Adipocyte (in vitro differentiated cells): ENCODE measurements around the gene ASTN2.

Experiments
- DNase-seq: peaks from one replicate; pipeline ENCODE4 v3.0.0-alpha.2; 2015; ENCODE audit warnings: low read depth
- H3K27me3 ChIP-seq: replicated peaks from 2 replicates; pipeline ENCODE4 v1.7.0; 2013; ENCODE audit warnings: mild to moderate bottlenecking, low read length, moderate library complexity; ENCODE audit not compliant: control insufficient read depth, insufficient read depth
- H3K36me3 ChIP-seq: 2 replicates; pipeline ENCODE4 v1.7.0; 2013; ENCODE audit warnings: low read length, mild to moderate bottlenecking, moderate library complexity; ENCODE audit not compliant: control insufficient read depth, insufficient read depth, severe bottlenecking
- H3K4me1 ChIP-seq: 2 replicates; pipeline ENCODE4 v1.7.0; 2013; ENCODE audit warnings: mild to moderate bottlenecking, low read length, moderate library complexity; ENCODE audit not compliant: control insufficient read depth, insufficient read depth
- H3K4me3 ChIP-seq: 2 replicates; pipeline ENCODE4 v1.7.0; 2013; ENCODE audit warnings: mild to moderate bottlenecking, low read length, moderate library complexity
- H3K9ac ChIP-seq: 2 replicates; pipeline ENCODE4 v1.7.0; 2013; ENCODE audit warnings: mild to moderate bottlenecking, low read length, moderate library complexity
- H3K9me3 ChIP-seq: 2 replicates; pipeline ENCODE4 v1.7.0; 2013; ENCODE audit warnings: mild to moderate bottlenecking, low read length, moderate library complexity; ENCODE audit not compliant: control insufficient read depth

ASTN2 gene

DNA sequence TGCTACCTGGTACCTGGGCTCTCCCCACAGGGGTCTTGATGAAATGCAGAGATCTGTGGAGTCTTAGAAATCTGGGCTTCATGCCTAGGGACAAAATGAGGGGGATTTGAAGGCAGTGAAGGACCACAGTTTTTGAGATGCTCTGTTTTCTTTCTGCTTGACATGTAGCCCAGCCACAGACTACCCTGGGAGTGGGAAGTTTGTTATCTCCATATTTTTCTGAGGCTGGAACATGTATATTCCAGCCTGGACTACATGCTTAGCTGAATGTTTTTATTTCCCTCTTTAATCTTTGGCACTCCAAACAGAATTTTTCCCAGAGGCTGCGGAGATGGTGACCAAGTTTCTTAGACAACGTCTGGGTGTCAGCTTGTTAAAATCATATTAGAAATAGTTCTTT, 1008.4 kb downstream of the ASTN2 start:
- Histone ChIP-seq H3K9ac (no peak overlapping the region), H3K36me3 (no peaks in the 10 kb centered on the region), H3K4me3 (no peak overlapping the region), H3K27me3 (no peaks in the 10 kb centered on the region), H3K4me1 (peaks cover 2% of the 10 kb centered on the region), H3K9me3 (no peaks in the 10 kb centered on the region)
- DNase-seq, result no peak

DNA sequence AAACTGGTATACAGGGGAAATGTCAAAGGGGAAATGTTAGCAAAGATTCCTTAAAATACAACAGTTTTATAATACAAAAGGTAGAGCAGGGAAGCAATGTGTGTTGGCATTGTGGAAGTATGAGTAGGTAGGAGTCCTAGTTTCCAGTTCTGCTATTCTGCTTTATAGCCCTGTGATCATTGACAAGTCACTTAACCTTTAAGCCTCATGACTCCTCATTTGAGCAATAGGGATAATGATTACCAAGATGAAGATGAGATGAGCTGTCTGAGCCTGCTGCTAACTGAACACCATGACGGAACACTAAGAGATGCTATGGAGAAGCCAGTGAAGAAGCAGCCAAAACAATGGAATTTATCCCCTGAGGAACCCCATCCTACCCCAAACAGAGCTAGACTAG, 1009.5 kb downstream of the ASTN2 start:
- peaks cover 2% of the 10 kb centered on the region for H3K4me1 ChIP-seq
- no peaks in the 10 kb centered on the region for H3K36me3 ChIP-seq
- H3K27me3 ChIP-seq, result no peaks in the 10 kb centered on the region
- H3K9ac ChIP-seq, result no peak overlapping the region
- no peaks in the 10 kb centered on the region for H3K9me3 ChIP-seq
- DNase-seq, result no peak
- H3K4me3 ChIP-seq, result no peak overlapping the region

DNA sequence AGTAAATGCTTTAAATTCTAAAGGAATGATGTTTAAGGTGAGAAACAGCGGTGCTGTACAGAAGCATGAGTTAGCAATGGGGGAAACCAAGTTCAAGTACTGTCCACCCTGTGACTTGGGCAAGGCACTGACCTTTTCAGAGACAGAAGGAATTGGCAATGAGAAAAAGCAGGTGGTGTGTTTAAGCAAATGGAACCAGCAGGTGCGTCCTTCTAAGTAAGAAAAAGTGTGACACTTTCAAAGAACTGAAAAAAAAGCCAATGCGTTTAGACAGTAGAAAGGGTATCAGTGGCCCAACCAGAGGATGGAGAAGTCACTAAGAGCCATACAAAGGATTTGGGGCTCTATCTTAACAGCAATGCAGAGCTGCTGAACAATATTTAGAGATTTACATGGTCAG, 1010.6 kb downstream of the ASTN2 start:
- Histone ChIP-seq H3K4me1 (peaks cover 2% of the 10 kb centered on the region), H3K27me3 (no peaks in the 10 kb centered on the region), H3K4me3 (no peak overlapping the region), H3K9ac (no peak overlapping the region), H3K36me3 (peaks cover 4% of the 10 kb centered on the region), H3K9me3 (no peaks in the 10 kb centered on the region)
- no peak for DNase-seq

DNA sequence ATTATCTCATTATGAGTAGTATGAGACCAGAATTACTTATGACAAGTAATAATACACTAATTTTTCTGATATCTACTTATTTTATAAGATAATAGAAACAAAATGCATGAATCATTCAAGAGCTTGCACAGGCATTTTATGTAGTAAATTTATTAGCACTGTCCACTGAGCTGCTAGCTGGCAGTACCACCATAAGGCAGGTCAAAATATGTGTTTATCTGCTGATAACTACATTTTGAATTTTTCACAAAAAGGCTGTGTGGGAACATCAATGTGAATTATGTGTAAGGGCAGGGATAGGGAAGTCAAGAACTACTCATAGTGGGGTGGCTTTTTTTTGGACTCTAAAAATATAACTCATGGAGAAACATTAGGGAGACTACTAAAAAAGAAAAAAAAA, 1011.7 kb downstream of the ASTN2 start:
- H3K4me1 ChIP-seq, result peaks cover 2% of the 10 kb centered on the region
- no peak for DNase-seq
- peaks cover 14% of the 10 kb centered on the region for H3K36me3 ChIP-seq
- no peak overlapping the region for H3K9ac ChIP-seq
- H3K27me3 ChIP-seq, result no peaks in the 10 kb centered on the region
- no peak overlapping the region for H3K4me3 ChIP-seq
- H3K9me3 ChIP-seq, result no peaks in the 10 kb centered on the region

DNA sequence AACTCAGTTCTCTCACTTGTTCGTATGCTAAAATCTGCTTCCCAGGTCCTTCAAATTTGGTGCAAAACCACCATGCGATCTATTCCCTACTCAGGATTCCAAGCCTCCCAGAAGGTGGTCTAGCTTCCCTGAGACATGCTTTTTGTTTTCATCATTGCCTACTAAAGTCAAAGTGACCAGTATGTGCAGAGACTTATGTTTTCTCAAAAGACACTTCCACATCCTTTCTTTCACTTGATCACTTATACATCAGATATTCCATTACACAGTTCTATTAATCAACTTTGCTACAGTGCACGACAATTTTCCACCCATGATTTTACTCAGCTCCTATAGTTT, 1019.2 kb downstream of the ASTN2 start:
- peaks cover 67% of the 10 kb centered on the region for H3K36me3 ChIP-seq
- no peak overlapping the region for H3K4me3 ChIP-seq
- DNase-seq, result no peak
- H3K4me1 ChIP-seq, result peaks cover 9% of the 10 kb centered on the region
- H3K9ac ChIP-seq, result no peak overlapping the region
- no peaks in the 10 kb centered on the region for H3K9me3 ChIP-seq
- no peaks in the 10 kb centered on the region for H3K27me3 ChIP-seq

DNA sequence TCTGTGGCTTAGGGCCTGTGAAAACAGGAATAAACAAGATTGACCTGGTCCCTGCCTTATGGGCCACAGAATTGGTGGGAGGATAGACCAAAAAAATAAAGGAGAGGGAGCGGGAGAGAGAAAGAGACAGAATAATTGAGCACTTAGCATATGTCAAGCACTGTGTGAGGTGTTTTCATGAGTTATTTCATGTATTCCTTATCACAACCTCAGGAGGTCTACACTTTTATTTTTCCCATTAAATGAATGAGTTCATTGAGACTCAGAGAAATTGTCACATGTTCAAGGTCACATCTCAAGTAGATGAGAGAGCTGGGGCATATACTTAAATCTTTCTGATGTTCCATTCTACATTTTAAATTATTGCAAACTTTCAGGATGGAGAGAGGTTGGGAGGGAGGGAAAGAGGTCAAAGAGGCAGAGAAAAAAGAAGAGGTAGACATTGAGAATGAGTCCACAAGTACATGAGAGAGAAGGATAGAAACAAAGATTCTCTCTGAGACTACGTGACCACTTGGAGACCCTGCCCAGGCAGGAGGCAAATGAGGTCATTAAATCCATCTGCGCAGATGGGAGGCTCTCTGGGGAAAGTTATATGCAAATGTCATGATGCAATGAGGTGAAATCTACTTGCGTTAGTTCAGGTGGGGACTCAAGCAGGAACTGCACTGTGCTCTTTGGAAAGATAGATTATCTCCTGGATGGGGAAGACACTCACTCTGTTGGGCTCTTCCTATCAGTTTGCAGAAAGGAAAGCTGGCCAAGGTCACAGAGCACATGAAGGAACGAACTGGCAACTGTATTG, 1019.8 kb downstream of the ASTN2 start:
- Histone ChIP-seq H3K4me3 (no peak overlapping the region), H3K27me3 (no peaks in the 10 kb centered on the region), H3K4me1 (peaks cover 9% of the 10 kb centered on the region), H3K9ac (no peak overlapping the region), H3K36me3 (peaks cover 67% of the 10 kb centered on the region), H3K9me3 (no peaks in the 10 kb centered on the region)
- no peak for DNase-seq

DNA sequence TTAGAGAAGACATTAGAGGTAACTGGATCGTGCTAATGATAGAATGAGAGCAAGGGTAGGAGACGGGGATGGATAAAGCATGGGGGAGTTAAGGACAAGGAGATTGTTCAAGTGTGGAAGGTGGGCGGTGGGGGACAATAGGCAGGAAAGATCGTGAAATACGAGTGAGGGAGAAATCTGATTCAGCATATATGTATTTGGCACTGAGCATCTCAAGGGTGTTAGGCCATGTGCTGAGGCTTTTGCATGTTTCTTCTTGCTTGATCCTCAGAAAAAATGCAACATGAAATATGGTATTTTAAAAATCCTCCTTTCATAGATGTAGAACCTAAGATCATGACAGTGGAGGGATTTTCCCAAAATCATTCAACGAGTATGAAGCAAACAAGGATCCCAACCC, 1020.8 kb downstream of the ASTN2 start:
- Histone ChIP-seq H3K27me3 (no peaks in the 10 kb centered on the region), H3K9me3 (no peaks in the 10 kb centered on the region), H3K36me3 (peaks cover 68% of the 10 kb centered on the region), H3K9ac (no peak overlapping the region), H3K4me3 (no peak overlapping the region), H3K4me1 (peaks cover 9% of the 10 kb centered on the region)
- no peak for DNase-seq

DNA sequence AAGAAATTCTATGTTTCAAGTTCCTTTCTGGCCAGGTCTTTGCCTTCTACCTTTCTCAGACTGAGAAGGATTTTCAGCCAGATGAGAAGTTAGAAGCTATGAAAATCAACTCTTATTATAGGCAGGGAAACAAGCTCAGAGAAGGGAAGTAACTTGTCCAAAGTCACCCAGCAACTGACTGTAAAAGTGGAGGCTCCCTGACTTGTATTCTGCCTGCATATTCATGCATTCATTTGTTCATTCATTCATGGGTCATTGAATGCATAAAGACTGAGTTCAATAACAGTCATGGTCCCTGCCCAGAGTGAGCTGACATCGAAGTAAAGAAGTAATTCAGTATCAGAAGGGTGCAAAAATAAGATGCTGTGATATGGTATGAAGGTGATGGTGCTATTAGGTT, 1021.7 kb downstream of the ASTN2 start:
- Histone ChIP-seq H3K4me1 (peaks cover 9% of the 10 kb centered on the region), H3K27me3 (no peaks in the 10 kb centered on the region), H3K9ac (no peak overlapping the region), H3K4me3 (no peak overlapping the region), H3K9me3 (no peaks in the 10 kb centered on the region), H3K36me3 (peaks cover 67% of the 10 kb centered on the region)
- no peak for DNase-seq

DNA sequence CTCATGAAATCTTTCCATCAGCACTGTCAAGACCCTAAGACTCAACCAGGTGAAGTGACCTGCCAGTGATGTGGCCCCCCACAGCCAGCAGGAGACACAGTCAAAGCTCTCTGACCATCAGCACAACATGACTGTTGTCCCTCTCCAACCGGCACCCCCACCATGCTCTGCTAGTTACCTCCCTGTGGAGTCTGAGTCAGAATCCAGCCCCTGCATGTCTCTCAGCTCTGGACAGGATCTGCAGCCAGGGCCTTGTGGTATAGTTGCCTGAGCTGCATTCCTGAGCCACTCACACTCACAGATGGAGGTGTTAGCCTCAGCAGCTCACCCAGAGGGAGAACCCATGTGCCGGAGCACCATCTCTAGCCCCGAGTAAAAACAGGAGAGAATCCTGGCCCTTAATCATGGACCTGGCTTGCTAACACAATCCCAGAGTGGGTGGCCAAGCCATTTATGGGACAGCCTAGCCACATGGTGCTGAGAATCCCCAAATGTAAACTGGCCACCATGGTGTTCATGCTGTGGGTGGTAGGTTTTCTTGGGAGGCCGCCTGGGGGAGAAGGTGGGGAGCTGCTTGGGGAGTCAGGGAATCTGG, 1023.5 kb downstream of the ASTN2 start:
- peaks cover 8% of the 10 kb centered on the region for H3K4me1 ChIP-seq
- no peaks in the 10 kb centered on the region for H3K27me3 ChIP-seq
- no peak for DNase-seq
- peaks cover 61% of the 10 kb centered on the region for H3K36me3 ChIP-seq
- no peak overlapping the region for H3K4me3 ChIP-seq
- no peaks in the 10 kb centered on the region for H3K9me3 ChIP-seq
- H3K9ac ChIP-seq, result no peak overlapping the region

DNA sequence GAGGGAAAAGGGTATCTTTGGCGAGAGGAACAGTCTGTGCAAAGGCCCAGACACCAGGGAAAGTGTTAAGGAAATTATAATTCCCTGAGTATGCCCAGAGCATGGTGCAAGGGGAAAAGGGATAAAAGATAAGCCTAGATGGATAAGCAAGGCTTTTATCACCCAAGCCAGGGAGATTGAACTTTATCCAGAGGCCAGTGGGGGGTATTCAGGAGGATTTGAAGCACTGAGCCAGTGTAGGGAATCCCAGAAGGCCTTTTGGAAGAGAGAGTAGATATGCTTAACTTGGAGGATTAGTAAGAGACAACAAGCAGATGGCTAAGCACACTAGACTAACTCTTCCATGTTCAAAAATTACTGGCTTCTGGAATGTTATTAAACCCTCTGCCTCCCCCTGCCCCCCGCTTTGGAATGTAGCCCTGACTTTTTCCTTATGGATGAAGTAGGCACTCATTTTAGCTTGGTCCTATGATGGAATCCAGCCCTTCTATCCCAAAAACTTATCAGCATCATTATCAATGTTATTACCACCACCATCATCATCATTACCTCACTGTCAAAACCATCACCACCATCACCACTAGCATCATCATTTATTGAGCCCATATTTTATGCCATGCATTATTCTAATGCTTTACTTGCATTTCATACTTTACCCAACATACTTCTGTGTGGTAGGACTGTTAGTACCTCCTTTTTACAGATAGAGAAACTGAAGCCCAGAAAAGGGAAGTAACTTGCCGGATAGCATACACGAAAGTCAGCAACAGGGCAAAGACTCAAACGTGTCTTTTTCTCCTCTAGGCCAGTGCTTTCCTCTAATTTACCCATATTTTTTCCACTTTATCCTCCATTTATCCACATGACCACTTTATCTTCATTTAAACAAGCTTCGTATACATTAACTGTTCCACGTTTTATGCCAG, 1024.3 kb downstream of the ASTN2 start:
- peaks cover 4% of the 10 kb centered on the region for H3K4me1 ChIP-seq
- H3K9ac ChIP-seq, result no peak overlapping the region
- H3K36me3 ChIP-seq, result peaks cover 61% of the 10 kb centered on the region
- H3K4me3 ChIP-seq, result no peak overlapping the region
- H3K27me3 ChIP-seq, result no peaks in the 10 kb centered on the region
- DNase-seq, result no peak
- no peaks in the 10 kb centered on the region for H3K9me3 ChIP-seq

DNA sequence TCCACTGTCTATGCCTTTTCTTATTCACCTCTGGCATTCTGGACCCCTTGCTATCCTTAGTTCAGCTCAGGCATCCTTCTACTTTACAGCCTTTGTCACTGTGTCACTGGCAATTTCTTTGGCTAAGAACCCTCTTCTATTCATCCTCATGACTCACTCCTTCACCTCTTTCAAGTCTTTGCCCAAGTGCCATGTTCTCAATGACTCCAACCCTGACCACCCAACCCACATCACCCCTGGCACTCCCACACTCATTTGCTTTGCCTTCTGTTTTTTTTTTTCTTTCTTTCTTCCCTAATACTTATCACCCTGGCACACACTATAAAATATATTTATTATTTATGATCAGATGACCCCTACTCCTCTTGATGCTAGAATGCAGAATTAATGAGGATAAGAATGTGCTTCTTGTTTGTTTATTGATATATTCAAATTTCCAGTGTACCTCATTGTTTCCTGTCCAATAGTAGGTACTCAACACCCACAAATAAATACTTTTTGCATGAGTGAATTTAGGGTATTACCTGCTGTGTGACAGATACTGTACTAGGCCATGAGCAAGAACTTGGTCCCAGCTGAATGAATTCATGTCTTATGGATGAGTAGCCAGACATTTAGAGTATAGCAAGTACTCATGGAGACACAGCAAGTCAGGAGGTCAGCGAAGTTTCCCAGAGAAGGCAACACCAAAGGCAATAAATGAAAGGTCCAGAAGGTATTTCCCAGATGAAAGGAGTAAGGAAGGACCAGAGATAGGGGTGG, 1025.1 kb downstream of the ASTN2 start:
- H3K27me3 ChIP-seq, result no peaks in the 10 kb centered on the region
- H3K9ac ChIP-seq, result no peak overlapping the region
- H3K9me3 ChIP-seq, result no peaks in the 10 kb centered on the region
- H3K4me3 ChIP-seq, result no peak overlapping the region
- peaks cover 60% of the 10 kb centered on the region for H3K36me3 ChIP-seq
- H3K4me1 ChIP-seq, result peaks cover 4% of the 10 kb centered on the region
- DNase-seq, result no peak
